ENCODE results near the gene MYMK. TPM values are rescaled to one million over a fixed set of nuclear protein-coding genes. Genes with fewer than 3 reads are reported as not detected.

Gene MYMK
- total and polyA plus RNA-seq, 2 experiments from 2014 or later, result not detected

GRCh38 chr9:133553973-133554713, 29.4 kb upstream of the MYMK start:
- peaks cover 9% of the 10 kb centered on the region for H3K27me3 Mint-ChIP-seq (ENCODE audit: insufficient read depth, low read depth, poor library complexity)
- peaks cover 26% of the 10 kb centered on the region for H3K4me1 Mint-ChIP-seq
- no peaks in the 10 kb centered on the region for H3K9me3 Mint-ChIP-seq
- H3K36me3 Mint-ChIP-seq (ENCODE audit: low read depth), result no peaks in the 10 kb centered on the region
- H3K79me2 ChIP-seq (replicated peaks; ENCODE audit: insufficient read depth), result no peaks in the 10 kb centered on the region
- H3K4me3 Mint-ChIP-seq, result no peak overlapping the region
- no peaks in the 10 kb centered on the region for H3K9me2 ChIP-seq (ENCODE audit: insufficient read depth)
- no peaks in the 10 kb centered on the region for H3K36me3 ChIP-seq (ENCODE audit: insufficient read depth)
- H3F3A ChIP-seq (replicated peaks; ENCODE audit: low read depth), result no peaks in the 10 kb centered on the region
- H3K27ac Mint-ChIP-seq, result no peak overlapping the region
- peak; percentile 51 for DNase-seq (ENCODE audit: low spot score)
- ATAC-seq, result peak; percentile 73
- H4K20me1 ChIP-seq (replicated peaks; ENCODE audit: insufficient read depth), result no peaks in the 10 kb centered on the region
- H3K4me1 ChIP-seq (ENCODE audit: insufficient read depth), result peaks cover 5% of the 10 kb centered on the region
- TF ChIP-seq ZNF114 (CRISPR knock-in tag; IDR thresholded peaks at IDR 0.05), result no peak
- TF ChIP-seq CTCF (conservative IDR thresholded peaks at IDR 0.05; ENCODE audit: low read depth in 2 of 2), result peak in 1 of 2 experiments; percentile 37; a peak in 3 of 4 replicates
- TF ChIP-seq EZH2phosphoT487 (IDR thresholded peaks at IDR 0.05; ENCODE audit: unreplicated experiment), result no peak
- TF ChIP-seq ETS1 (IDR thresholded peaks at IDR 0.05), result no peak
- no peak for TF ChIP-seq NANOG (IDR thresholded peaks at IDR 0.05; ENCODE audit: borderline replicate concordance)
- H2AFZ ChIP-seq, result no peak overlapping the region
- H3K27ac ChIP-seq (ENCODE audit: low read depth), result no peak overlapping the region
- no peaks in the 10 kb centered on the region for H3K27me3 ChIP-seq (ENCODE audit: insufficient read depth)
- H3K4me2 ChIP-seq, result no peak overlapping the region
- no peak overlapping the region for H3K4me3 ChIP-seq

GRCh38 chr9:133553123-133553522, 28.4 kb upstream of the MYMK start:
- Mint-ChIP-seq H3K9me3 (no peaks in the 10 kb centered on the region), H3K27me3 (ENCODE audit: insufficient read depth, low read depth, poor library complexity) (peaks cover 6% of the 10 kb centered on the region), H3K36me3 (ENCODE audit: low read depth) (no peaks in the 10 kb centered on the region), H3K4me3 (no peak overlapping the region), H3K27ac (peak overlapping the region; percentile 70; the same call in 1 of the 2 replicates), H3K4me1 (peaks cover 17% of the 10 kb centered on the region)
- TF ChIP-seq CTCF (conservative IDR thresholded peaks at IDR 0.05; ENCODE audit: low read depth in 2 of 2) (peak in 1 of 2 experiments; percentile 48; a peak in 2 of 4 replicates), ZNF114 (CRISPR knock-in tag; IDR thresholded peaks at IDR 0.05) (no peak)
- ATAC-seq (peak; percentile 23), DNase-seq (ENCODE audit: low spot score) (peak; percentile 15)
- Histone ChIP-seq H3K79me2 (replicated peaks; ENCODE audit: insufficient read depth) (no peaks in the 10 kb centered on the region), H3K27ac (ENCODE audit: low read depth) (no peak overlapping the region), H2AFZ (no peak overlapping the region), H3K4me2 (no peak overlapping the region), H3K9me2 (ENCODE audit: insufficient read depth) (no peaks in the 10 kb centered on the region), H3K27me3 (ENCODE audit: insufficient read depth) (no peaks in the 10 kb centered on the region), H3K4me1 (ENCODE audit: insufficient read depth) (no peaks in the 10 kb centered on the region; the same call in 1 of the 2 replicates), H3K4me3 (no peak overlapping the region), H4K20me1 (replicated peaks; ENCODE audit: insufficient read depth) (no peaks in the 10 kb centered on the region), H3F3A (replicated peaks; ENCODE audit: low read depth) (no peaks in the 10 kb centered on the region), H3K36me3 (ENCODE audit: insufficient read depth) (no peaks in the 10 kb centered on the region)

Data from GM23338 (cell line).